HUES64 (cell line): Measurements from ENCODE around the gene ARHGAP10.

Experiments
- H3K27ac ChIP-seq: 2 replicates; pipeline ENCODE4 v1.7.0; 2013; ENCODE audit warnings: low read depth, low read length, inconsistent platforms
- H3K27me3 ChIP-seq: 2 replicates; pipeline ENCODE4 v1.6.1; 2013; ENCODE audit warnings: mild to moderate bottlenecking, low read length; ENCODE audit not compliant: insufficient read depth
- H3K36me3 ChIP-seq: 2 replicates; pipeline ENCODE4 v1.6.1; 2013; ENCODE audit warnings: mild to moderate bottlenecking, low read length; ENCODE audit not compliant: insufficient read depth
- H3K4me1 ChIP-seq: 2 replicates; pipeline ENCODE4 v1.6.1; 2013; ENCODE audit warnings: mild to moderate bottlenecking, low read length, moderate library complexity; ENCODE audit not compliant: insufficient read depth
- H3K4me3 ChIP-seq: 2 replicates; pipeline ENCODE4 v1.5.1; 2013; ENCODE audit warnings: mild to moderate bottlenecking, low read length, moderate library complexity
- H3K9ac ChIP-seq: 2 replicates; pipeline ENCODE4 v1.6.1; 2013; ENCODE audit warnings: mild to moderate bottlenecking, low read depth, low read length
- H3K9me3 ChIP-seq: 2 replicates; pipeline ENCODE4 v1.6.1; 2013; ENCODE audit warnings: low read depth, low read length; ENCODE audit not compliant: insufficient read depth
- WGBS: fragments of 150-250, 120-280 bp; methylation state at CpG from one replicate; pipeline ENCODE4 v1.1.7; 2013; ENCODE audit warnings: missing lambda C conversion rate; 5-methylcytosine and 5-hydroxymethylcytosine counted together

Gene ARHGAP10

DNA sequence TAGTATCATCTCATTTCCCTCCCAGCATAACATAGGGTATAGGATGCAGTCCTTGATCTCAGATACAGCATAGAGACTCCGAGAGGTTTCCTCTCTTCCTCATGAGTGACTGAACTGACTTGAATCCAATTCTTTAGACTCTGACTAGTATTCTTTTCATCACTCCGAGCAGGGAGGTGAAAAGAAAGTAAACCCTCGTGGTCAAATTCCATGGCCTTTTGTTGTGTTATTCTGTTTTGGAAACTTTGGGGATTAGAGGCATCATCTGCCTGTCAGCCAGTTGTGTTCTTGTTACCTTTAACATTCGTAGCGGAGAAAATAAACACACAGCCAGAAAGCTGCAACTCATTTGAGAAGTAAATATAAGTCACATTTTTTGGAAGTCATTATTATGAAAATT is 206.6 kb downstream of the ARHGAP10 start:
- no peak overlapping the region for H3K4me3 ChIP-seq
- H3K27ac ChIP-seq, result no peak overlapping the region
- H3K9me3 ChIP-seq, result no peaks in the 10 kb centered on the region
- H3K27me3 ChIP-seq, result no peaks in the 10 kb centered on the region
- H3K4me1 ChIP-seq, result no peaks in the 10 kb centered on the region
- no peak overlapping the region for H3K9ac ChIP-seq
- 86% methylated on average over 5 of the region's 5 CpGs for WGBS
- no peaks in the 10 kb centered on the region; the same call in 1 of the 2 replicates for H3K36me3 ChIP-seq

GRCh38 chr4:147940171-147940570 is 208.3 kb downstream of the ARHGAP10 start:
- Histone ChIP-seq H3K4me1 (no peaks in the 10 kb centered on the region), H3K4me3 (no peak overlapping the region), H3K36me3 (no peaks in the 10 kb centered on the region; the same call in 1 of the 2 replicates), H3K9me3 (no peaks in the 10 kb centered on the region), H3K27me3 (no peaks in the 10 kb centered on the region), H3K27ac (no peak overlapping the region), H3K9ac (no peak overlapping the region)
- 93% methylated on average over 4 of the region's 4 CpGs for WGBS

DNA sequence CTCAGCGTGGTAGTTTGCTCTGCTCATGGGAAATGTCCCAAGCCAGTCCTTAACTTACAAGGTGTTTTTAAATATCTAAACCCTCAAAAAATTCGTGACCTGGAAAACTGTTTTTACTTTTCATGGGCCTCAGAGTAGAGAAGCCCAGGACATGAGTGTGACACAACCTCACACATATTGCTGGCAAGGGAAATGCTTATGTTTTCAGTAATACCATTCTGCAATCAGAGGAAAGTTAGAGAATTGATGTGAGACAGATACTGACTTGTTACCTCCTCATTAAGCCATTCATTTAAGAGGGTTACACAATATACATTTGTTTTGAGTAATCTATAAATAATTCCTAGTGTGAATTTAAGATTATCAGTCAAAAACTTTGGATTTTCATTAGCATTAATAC is 209.5 kb downstream of the ARHGAP10 start:
- WGBS, result 94% methylated on average over 2 of the region's 2 CpGs
- Histone ChIP-seq H3K27me3 (no peaks in the 10 kb centered on the region), H3K9ac (no peak overlapping the region), H3K9me3 (no peaks in the 10 kb centered on the region), H3K36me3 (peaks cover under 1% of the 10 kb centered on the region; the same call in 1 of the 2 replicates), H3K4me1 (no peaks in the 10 kb centered on the region), H3K27ac (no peak overlapping the region), H3K4me3 (no peak overlapping the region)

DNA sequence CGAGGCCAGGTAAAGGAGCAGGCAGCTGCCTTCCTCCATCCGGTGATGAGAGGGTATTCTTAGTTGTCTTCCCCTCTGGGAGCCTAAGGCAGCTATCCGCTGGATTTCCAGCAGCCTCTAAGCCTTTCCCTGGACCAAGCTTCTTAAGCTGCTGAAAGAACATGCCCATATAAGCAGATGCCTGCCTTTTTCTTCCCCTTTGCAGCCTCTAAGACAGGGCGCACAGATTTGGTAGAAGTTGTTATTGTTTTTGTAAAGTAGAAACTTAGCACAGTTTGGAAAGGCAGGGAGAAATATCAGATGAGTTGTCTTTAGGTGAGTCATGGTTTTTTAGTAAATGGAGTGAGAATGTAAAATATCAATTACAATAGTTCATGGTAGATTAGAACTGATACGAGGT is 210.8 kb downstream of the ARHGAP10 start:
- Histone ChIP-seq H3K27me3 (no peaks in the 10 kb centered on the region), H3K9ac (no peak overlapping the region), H3K9me3 (no peaks in the 10 kb centered on the region), H3K27ac (0 out of 2 replicates have a peak overlapping the region, but pooled peaks have one; percentile 32), H3K4me3 (no peak overlapping the region), H3K4me1 (no peaks in the 10 kb centered on the region), H3K36me3 (peaks cover 6% of the 10 kb centered on the region; the same call in 1 of the 2 replicates)
- WGBS, result 82% methylated on average over 4 of the region's 5 CpGs

GRCh38 chr4:147943159-147943638 is 211.3 kb downstream of the ARHGAP10 start:
- Histone ChIP-seq H3K36me3 (peaks cover 6% of the 10 kb centered on the region; the same call in 1 of the 2 replicates), H3K9ac (no peak overlapping the region), H3K27ac (no peak overlapping the region), H3K4me1 (no peaks in the 10 kb centered on the region), H3K4me3 (no peak overlapping the region), H3K9me3 (no peaks in the 10 kb centered on the region), H3K27me3 (no peaks in the 10 kb centered on the region)
- 93% methylated on average over 2 of the region's 3 CpGs for WGBS

DNA sequence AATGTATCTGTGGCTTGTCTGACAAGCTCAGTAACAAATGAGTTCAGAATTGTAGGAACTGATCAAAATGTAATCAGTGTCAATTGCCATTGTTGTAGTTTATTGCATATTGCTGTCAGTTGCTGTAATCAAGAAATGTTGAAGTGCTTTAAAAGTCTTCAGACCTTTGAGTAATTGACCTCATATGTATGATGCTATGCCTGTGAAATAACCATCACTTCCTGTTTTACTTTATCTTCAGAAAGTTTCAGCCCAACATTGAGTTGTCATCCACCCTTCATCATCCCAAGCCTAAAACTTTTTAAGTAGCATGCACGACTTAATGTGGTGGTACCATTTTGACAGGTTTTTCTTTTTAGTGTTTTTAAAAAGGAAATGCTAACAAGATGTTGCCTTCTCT is 212.4 kb downstream of the ARHGAP10 start:
- Histone ChIP-seq H3K9me3 (no peaks in the 10 kb centered on the region), H3K27me3 (no peaks in the 10 kb centered on the region), H3K27ac (no peak overlapping the region), H3K4me3 (no peak overlapping the region), H3K4me1 (no peaks in the 10 kb centered on the region), H3K36me3 (peaks cover 6% of the 10 kb centered on the region; the same call in 1 of the 2 replicates), H3K9ac (no peak overlapping the region)
- 100% methylated on average over 1 of the region's 1 CpG for WGBS

- H3K9me3 ChIP-seq, result no peaks in the 10 kb centered on the region
- H3K27me3 ChIP-seq, result no peaks in the 10 kb centered on the region
- peaks cover 6% of the 10 kb centered on the region; the same call in 1 of the 2 replicates for H3K36me3 ChIP-seq
- no peak overlapping the region for H3K9ac ChIP-seq
- WGBS, result 97% methylated on average over 10 of the region's 10 CpGs
- H3K27ac ChIP-seq, result no peak overlapping the region
- no peaks in the 10 kb centered on the region for H3K4me1 ChIP-seq
- H3K4me3 ChIP-seq, result no peak overlapping the region
Measured at GRCh38 chr4:147944670-147945260, 212.9 kb downstream of the ARHGAP10 start.

DNA sequence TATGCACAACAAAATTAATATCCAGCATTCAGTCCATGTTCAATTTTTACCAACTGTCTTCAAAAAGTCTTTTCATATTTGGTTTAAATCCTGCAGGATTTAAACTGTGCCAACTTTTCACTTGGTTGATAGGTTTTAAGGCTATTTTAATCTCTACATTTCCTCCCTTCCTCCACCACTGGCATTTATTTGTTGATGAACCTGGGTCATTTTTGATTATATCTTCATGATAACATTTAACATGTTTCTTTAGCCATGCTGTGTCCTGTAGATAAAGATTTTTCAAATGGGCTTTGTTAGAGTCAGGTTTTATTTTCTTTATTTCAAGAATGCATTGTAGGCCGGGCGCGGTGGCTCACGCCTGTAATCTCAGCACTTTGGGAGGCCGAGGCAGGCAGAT is 216.4 kb downstream of the ARHGAP10 start:
- no peak overlapping the region for H3K27ac ChIP-seq
- H3K4me1 ChIP-seq, result no peaks in the 10 kb centered on the region
- no peaks in the 10 kb centered on the region for H3K9me3 ChIP-seq
- no peak overlapping the region for H3K4me3 ChIP-seq
- H3K36me3 ChIP-seq, result peaks cover 10% of the 10 kb centered on the region; the same call in 1 of the 2 replicates
- WGBS, result 96% methylated on average over 5 of the region's 5 CpGs
- no peaks in the 10 kb centered on the region for H3K27me3 ChIP-seq
- no peak overlapping the region for H3K9ac ChIP-seq

DNA sequence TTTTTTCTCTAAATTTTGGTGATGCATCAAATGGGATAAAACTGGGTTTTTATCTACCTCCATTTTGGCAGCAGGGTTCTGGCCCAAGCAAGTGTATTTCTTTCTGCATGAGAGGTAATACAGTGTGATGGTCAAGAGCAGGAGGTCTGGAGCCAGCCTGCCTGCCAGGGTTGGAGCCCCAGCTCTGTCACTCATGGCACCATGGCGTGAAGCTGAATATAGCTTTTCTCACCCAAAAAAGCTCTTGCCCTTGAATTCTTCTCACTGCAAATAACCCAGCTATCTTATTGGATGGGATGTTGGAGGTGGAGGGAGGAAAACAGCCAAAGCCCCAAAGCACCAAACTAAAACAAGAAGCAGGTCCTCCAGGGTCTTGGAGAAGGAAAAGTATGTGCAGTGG is 218.4 kb downstream of the ARHGAP10 start:
- Histone ChIP-seq H3K9ac (no peak overlapping the region), H3K27me3 (no peaks in the 10 kb centered on the region), H3K9me3 (no peaks in the 10 kb centered on the region), H3K4me3 (no peak overlapping the region), H3K4me1 (peaks cover 1% of the 10 kb centered on the region), H3K36me3 (peaks cover 10% of the 10 kb centered on the region; the same call in 1 of the 2 replicates), H3K27ac (no peak overlapping the region)
- 94% methylated on average over 1 of the region's 1 CpG for WGBS

DNA sequence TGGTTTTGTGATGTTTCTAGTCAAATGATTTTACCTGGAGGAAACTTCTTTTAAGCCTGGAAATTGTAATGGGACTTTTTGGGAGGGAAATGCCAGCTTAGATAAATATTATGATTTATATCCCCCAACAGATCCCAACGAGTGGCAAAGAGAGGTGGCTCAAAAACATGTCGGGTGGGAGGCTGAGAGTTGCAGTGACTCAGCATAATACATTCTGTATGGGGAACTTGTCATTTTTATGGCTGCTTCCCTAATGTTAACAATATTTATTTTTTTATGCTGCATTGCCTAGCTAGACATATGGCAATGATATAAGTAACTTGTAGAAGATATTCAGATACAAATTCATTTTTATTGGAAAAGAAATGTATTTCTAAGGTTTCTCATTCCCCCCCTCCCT is 219.0 kb downstream of the ARHGAP10 start:
- no peak overlapping the region for H3K4me3 ChIP-seq
- H3K36me3 ChIP-seq, result peaks cover 10% of the 10 kb centered on the region; the same call in 1 of the 2 replicates
- peaks cover 7% of the 10 kb centered on the region for H3K4me1 ChIP-seq
- H3K9me3 ChIP-seq, result no peaks in the 10 kb centered on the region
- WGBS, result 100% methylated on average over 2 of the region's 2 CpGs
- no peak overlapping the region for H3K9ac ChIP-seq
- H3K27ac ChIP-seq, result no peak overlapping the region
- H3K27me3 ChIP-seq, result no peaks in the 10 kb centered on the region

GRCh38 chr4:147954850-147955249 is 223.0 kb downstream of the ARHGAP10 start:
- no peak overlapping the region for H3K9ac ChIP-seq
- H3K27me3 ChIP-seq, result no peaks in the 10 kb centered on the region
- no peaks in the 10 kb centered on the region for H3K9me3 ChIP-seq
- H3K4me1 ChIP-seq, result peaks cover 35% of the 10 kb centered on the region
- H3K36me3 ChIP-seq, result peaks cover 4% of the 10 kb centered on the region; the same call in 1 of the 2 replicates
- no peak overlapping the region for H3K4me3 ChIP-seq
- WGBS, result 87% methylated on average over 2 of the region's 2 CpGs
- H3K27ac ChIP-seq, result no peak overlapping the region
